GM15510 (cell line): ENCODE data around the gene ELOB.

Experiments used
- POLR2A ChIP-seq: IDR thresholded peaks from 3 replicates; pipeline ENCODE4 v1.6.1; 2011; ENCODE audit warnings: borderline replicate concordance; ENCODE audit not compliant: insufficient read length; ENCODE audit errors: extremely low read depth

The ELOB gene

GRCh38 chr16:2795395-2796143 is 18.5 kb upstream of the ELOB start:
- TF ChIP-seq POLR2A: no peak

GRCh38 chr16:2792940-2793339 is 15.9 kb upstream of the ELOB start:
- TF ChIP-seq POLR2A: no peak

- TF ChIP-seq POLR2A: no peak
Observed at GRCh38 chr16:2791174-2791573, 14.1 kb upstream of the ELOB start.

GRCh38 chr16:2790631-2791030 is 13.6 kb upstream of the ELOB start:
- no peak for TF ChIP-seq POLR2A

GRCh38 chr16:2787961-2788360 is 10.9 kb upstream of the ELOB start:
- TF ChIP-seq POLR2A: no peak

GRCh38 chr16:2787406-2787805 is 10.3 kb upstream of the ELOB start, which contains the start of gene PRSS33:
Gene PRSS33 (minus strand): TSS chr16:2787560. CDS start chr16:2786547, 1,013 bp downstream.
- TF ChIP-seq POLR2A: no peak

- no peak for TF ChIP-seq POLR2A
Observed at GRCh38 chr16:2786826-2787151, 9.7 kb upstream of the ELOB start.

GRCh38 chr16:2786061-2786825 is 9.2 kb upstream of the ELOB start:
- TF ChIP-seq POLR2A: no peak

- no peak for TF ChIP-seq POLR2A
Observed at GRCh38 chr16:2785101-2785991, 8.3 kb upstream of the ELOB start.

GRCh38 chr16:2784358-2785100 is 7.4 kb upstream of the ELOB start:
- TF ChIP-seq POLR2A: no peak

GRCh38 chr16:2783581-2784357 is 6.7 kb upstream of the ELOB start:
- no peak for TF ChIP-seq POLR2A

GRCh38 chr16:2782583-2783351 is 5.7 kb upstream of the ELOB start:
- no peak for TF ChIP-seq POLR2A
